SK-N-SH (cell line): Measurements from ENCODE around the gene DCAF10. TPM values are rescaled to one million over a fixed set of nuclear protein-coding genes. Genes with fewer than 3 reads are reported as not detected.
"Not testable (repeated sequence)": the region's sequence is repeated elsewhere in the genome, so short reads cannot be mapped to it uniquely, and the experiment has no call there.

Source experiments
- CTCF ChIA-PET: fragments of 300-600, 350-600 bp; formaldehyde crosslinking; extraction: SDS; loops from one replicate; lab custom pipeline; 2021; lab: Yijun Ruan, JAX
- POLR2A ChIA-PET: fragments of 350-600 bp; sonication (Branson Sonifier 250); formaldehyde crosslinking; extraction: SDS; loops from one replicate; lab custom pipeline; 2020; ENCODE audit warnings: antibody characterized with exemption, inconsistent platforms; lab: Yijun Ruan, JAX
- DNase-seq: peaks from one replicate; pipeline ENCODE4 v3.0.0; 2012
- H2AFZ ChIP-seq: fragments of 200-600 bp; sonication (generic); 2 replicates; pipeline ENCODE4 v1.8.1; 2016; ENCODE audit warnings: antibody characterized with exemption, mild to moderate bottlenecking, low read depth
- H3F3A ChIP-seq: fragments of 200-600 bp; sonication (generic); replicated peaks from 2 replicates; pipeline ENCODE3; 2016; ENCODE audit warnings: antibody characterized with exemption, mild to moderate bottlenecking; ENCODE audit not compliant: insufficient read depth
- H3K27ac ChIP-seq, 2 experiments: fragments of 200-500 bp in 1 of 2; fragments of 200-600 bp in 1 of 2; sonication (Bioruptor generic) in 1 of 2; sonication (generic), shearing (Covaris generic) in 1 of 2; 2 replicates each; pipeline versions ENCODE4 v1.5.1 to v1.6.1; 2014 to 2016; ENCODE audit warnings: low read depth in 2 of 2, inconsistent platforms in 1 of 2, low read length in 1 of 2, mild to moderate bottlenecking in 1 of 2, mixed read lengths in 1 of 2
- H3K27me3 ChIP-seq: fragments of 200-600 bp; sonication (generic), shearing (Covaris generic); 2 replicates; pipeline ENCODE4 v1.6.1; 2016; ENCODE audit warnings: mixed run types; ENCODE audit not compliant: insufficient read depth
- H3K36me3 ChIP-seq, 2 experiments: fragments of 200-500 bp in 1 of 2; fragments of 200-600 bp in 1 of 2; sonication (Bioruptor generic) in 1 of 2; sonication (generic) in 1 of 2; replicated peaks in 1 of 2; 2 replicates each; pipeline versions ENCODE3 to v1.5.1; 2014 to 2016; ENCODE audit warnings: low read length in 1 of 2, mild to moderate bottlenecking in 1 of 2; ENCODE audit not compliant: insufficient read depth in 2 of 2, control insufficient read depth in 1 of 2
- H3K4me1 ChIP-seq, 2 experiments: fragments of 200-500 bp in 1 of 2; fragments of 200-600 bp in 1 of 2; sonication (Bioruptor generic) in 1 of 2; sonication (generic), shearing (Covaris generic) in 1 of 2; 2 replicates each; pipeline versions ENCODE4 v1.5.1 to v1.6.1; 2014 to 2016; ENCODE audit warnings: low read depth in 1 of 2, low read length in 1 of 2, mixed run types in 1 of 2; ENCODE audit not compliant: insufficient read depth in 2 of 2, control insufficient read depth in 1 of 2
- H3K4me2 ChIP-seq: fragments of 200-600 bp; sonication (generic), shearing (Covaris generic); 2 replicates; pipeline ENCODE4 v1.6.1; 2017; ENCODE audit warnings: mixed run types
- H3K4me3 ChIP-seq, 2 experiments: fragments of 200-500 bp in 1 of 2; fragments of 200-600 bp in 1 of 2; sonication (Bioruptor generic) in 1 of 2; sonication (generic), shearing (Covaris generic) in 1 of 2; 2 replicates each; pipeline versions ENCODE4 v1.5.1 to v1.8.1; 2014 to 2016; ENCODE audit warnings: low read depth in 2 of 2, inconsistent platforms in 1 of 2, low read length in 1 of 2, mild to moderate bottlenecking in 1 of 2, mixed read lengths in 1 of 2, moderate library complexity in 1 of 2
- H3K79me2 ChIP-seq: fragments of 200-600 bp; sonication (generic); 2 replicates; pipeline ENCODE4 v1.8.1; 2017; ENCODE audit warnings: mild to moderate bottlenecking; ENCODE audit not compliant: insufficient read depth
- H3K9ac ChIP-seq: fragments of 200-600 bp; sonication (generic); 2 replicates; pipeline ENCODE4 v1.6.1; 2017; ENCODE audit warnings: mixed run types
- H3K9me2 ChIP-seq: fragments of 200-600 bp; sonication (generic); 2 replicates; pipeline ENCODE4 v1.6.1; 2017; ENCODE audit warnings: mixed run types
- H3K9me3 ChIP-seq: fragments of 200-600 bp; sonication (generic); 2 replicates; pipeline ENCODE4 v1.6.1; 2017; ENCODE audit warnings: mixed run types, mild to moderate bottlenecking, moderate library complexity
- H4K20me1 ChIP-seq: fragments of 200-600 bp; sonication (generic); 2 replicates; pipeline ENCODE4 v1.6.1; 2017; ENCODE audit warnings: mild to moderate bottlenecking, mixed run types; ENCODE audit not compliant: insufficient read depth
- CHD2 ChIP-seq: fragments of 150-350 bp; IDR thresholded peaks from 2 replicates; pipeline ENCODE4 v1.6.1; 2018; ENCODE audit warnings: low read length; ENCODE audit not compliant: partially characterized antibody
- EP300 ChIP-seq, 2 experiments: IDR thresholded peaks; 2 replicates each; pipeline versions ENCODE4 v1.4.0 to v1.6.1; 2012; ENCODE audit warnings: borderline replicate concordance in 1 of 2, low read depth in 1 of 2, low read length in 1 of 2
- FOXJ3 ChIP-seq: sonication (generic); formaldehyde crosslinking; IDR thresholded peaks from 2 replicates; pipeline ENCODE4 v1.5.1; 2020; ENCODE audit warnings: mild to moderate bottlenecking, missing genetic modification reagents
- GABPA ChIP-seq: IDR thresholded peaks from 2 replicates; pipeline ENCODE4 v1.4.0; 2012; ENCODE audit warnings: low read depth, mild to moderate bottlenecking
- GATA2 ChIP-seq: sonication (generic); formaldehyde crosslinking; IDR thresholded peaks from 2 replicates; pipeline ENCODE4 v1.5.0; 2020; ENCODE audit warnings: mild to moderate bottlenecking, missing genetic modification reagents
- JUND ChIP-seq: IDR thresholded peaks from 2 replicates; pipeline ENCODE4 v1.4.0; 2012
- MXI1 ChIP-seq: IDR thresholded peaks from 2 replicates; pipeline ENCODE4 v1.6.1; 2012; ENCODE audit warnings: mild to moderate bottlenecking, low read depth, low read length, improper control_type of control experiment
- NFIC ChIP-seq: IDR thresholded peaks from 2 replicates; pipeline ENCODE4 v1.4.0; 2012; ENCODE audit warnings: borderline replicate concordance
- NRF1 ChIP-seq: IDR thresholded peaks from 2 replicates; pipeline ENCODE4 v1.6.1; 2012; ENCODE audit warnings: low read depth, mild to moderate bottlenecking, low read length
- PBX3 ChIP-seq: IDR thresholded peaks from 2 replicates; pipeline ENCODE4; 2012
- POLR2AphosphoS5 ChIP-seq: IDR thresholded peaks from 2 replicates; pipeline ENCODE4 v1.6.1; 2012; ENCODE audit warnings: low read depth, low read length
- RAD21 ChIP-seq: IDR thresholded peaks from 2 replicates; pipeline ENCODE4 v1.6.1; 2012; ENCODE audit warnings: mild to moderate bottlenecking, low read length
- REST ChIP-seq: IDR thresholded peaks from 2 replicates; pipeline ENCODE4 v1.6.1; 2012; ENCODE audit warnings: mild to moderate bottlenecking, low read depth, low read length, moderate library complexity
- SMC3 ChIP-seq: IDR thresholded peaks from 2 replicates; pipeline ENCODE4 v1.6.1; 2012; ENCODE audit warnings: low read depth, low read length, improper control_type of control experiment
- TAF1 ChIP-seq: IDR thresholded peaks from 2 replicates; pipeline ENCODE4 v1.6.1; 2012; ENCODE audit warnings: low read depth, mild to moderate bottlenecking, low read length, moderate library complexity, borderline replicate concordance
- TCF12 ChIP-seq: IDR thresholded peaks from 2 replicates; pipeline ENCODE4 v1.4.0; 2012
- TEAD4 ChIP-seq: IDR thresholded peaks from 2 replicates; pipeline ENCODE4 v1.4.0; 2012; ENCODE audit warnings: mild to moderate bottlenecking, borderline replicate concordance; ENCODE audit not compliant: insufficient read depth
- USF2 ChIP-seq: fragments of 150-350 bp; IDR thresholded peaks from 2 replicates; pipeline ENCODE4 v1.6.1; 2017; ENCODE audit warnings: antibody characterized with exemption, low read length, low read depth, borderline replicate concordance
- WGBS: methylation state at CpG from one replicate; pipeline ENCODE4 v1.1.6; 2017; ENCODE audit warnings: low lambda C conversion rate; 5-methylcytosine and 5-hydroxymethylcytosine counted together
- polyA plus RNA-seq, 3 experiments: library from polyadenylated mRNA; depleted of rRNA; stranded (reverse); fragments of >200 nt; gene quantifications; 2 replicates each; pipeline ENCODE4 v1.2.3, GENCODE V29; 2012

DCAF10 gene
- polyA plus RNA-seq, 1 of the 3 experiments (the other 2 are of a cell fraction) = 11.8 TPM

- Histone ChIP-seq H3K9me3 (no peaks in the 10 kb centered on the region), H3K79me2 (no peaks in the 10 kb centered on the region), H3K27ac (no peak overlapping the region), H3K4me1 (no peaks in the 10 kb centered on the region), H4K20me1 (no peaks in the 10 kb centered on the region), H3K9me2 (no peaks in the 10 kb centered on the region), H3K9ac (no peak overlapping the region), H3K27me3 (no peaks in the 10 kb centered on the region), H2AFZ (no peak overlapping the region), H3K36me3 (peaks cover 0 to 7% of the 10 kb centered on the region in 2 experiments), H3K4me2 (no peak overlapping the region), H3K4me3 (no peak overlapping the region), H3F3A (peaks cover 8% of the 10 kb centered on the region)
- TF ChIP-seq USF2 (no peak), JUND (no peak), PBX3 (no peak), GABPA (no peak), RAD21 (no peak), TCF12 (no peak), FOXJ3 (no peak), TAF1 (no peak), TEAD4 (no peak), POLR2AphosphoS5 (no peak), SMC3 (no peak), GATA2 (CRISPR knock-in tag) (no peak), NFIC (no peak), REST (no peak), NRF1 (no peak), EP300 (IDR thresholded peaks at IDR 0.05; ENCODE audit: borderline replicate concordance in 1 of 2, low read depth in 1 of 2, low read length in 1 of 2) (no peak), MXI1 (no peak), CHD2 (no peak)
- CTCF ChIA-PET = no interaction called here
- POLR2A ChIA-PET = no interaction called here
- 49% methylated on average over 3 of the region's 3 CpGs for WGBS
- DNase-seq = no peak
Measured at GRCh38 chr9:37761511-37761910, 39.1 kb upstream of the DCAF10 start.

GRCh38 chr9:37765263-37765662 lies 35.3 kb upstream of the DCAF10 start:
- CTCF ChIA-PET, H3K9me3 ChIP-seq, H3K27ac ChIP-seq, H3K4me2 ChIP-seq, H3K27me3 ChIP-seq, H3K4me3 ChIP-seq, H3K9me2 ChIP-seq, H4K20me1 ChIP-seq, H2AFZ ChIP-seq, H3F3A ChIP-seq, H3K79me2 ChIP-seq, DNase-seq, POLR2A ChIA-PET, H3K9ac ChIP-seq, H3K4me1 ChIP-seq: not testable (repeated sequence)
- peaks cover 0 to 16% of the 10 kb centered on the region in 2 experiments for H3K36me3 ChIP-seq
- 83% methylated on average over 6 of the region's 6 CpGs for WGBS
